Fibroblast of upper back skin (primary cell): ENCODE data around the gene SMCHD1.
"Not testable (repeated sequence)": the region's sequence is repeated elsewhere in the genome, so short reads cannot be mapped to it uniquely, and the experiment has no call there.

Experiments used
- DNase-seq: peaks from one replicate; pipeline ENCODE4 v3.0.0-alpha.2; 2013

The SMCHD1 gene

DNA sequence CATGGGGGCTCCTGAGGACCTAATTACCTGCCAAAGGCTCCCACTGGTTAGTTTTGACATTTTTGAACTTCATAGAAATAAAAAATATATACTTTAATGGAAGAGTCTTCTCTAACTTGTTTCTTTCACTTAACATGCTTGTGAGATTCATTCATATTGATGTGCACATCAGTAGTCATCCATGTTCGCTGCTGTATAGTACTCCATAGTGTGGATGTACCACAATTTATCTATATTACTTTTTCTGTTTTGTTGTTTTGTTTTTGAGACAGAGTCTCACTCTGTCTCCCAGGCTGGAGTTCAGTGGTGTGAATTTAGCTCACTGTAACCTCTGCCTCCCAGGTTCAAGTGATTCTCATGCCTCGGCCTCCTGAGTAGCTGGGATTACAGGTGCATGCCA lies 168.4 kb downstream of the SMCHD1 start:
- DNase-seq = no peak

DNA sequence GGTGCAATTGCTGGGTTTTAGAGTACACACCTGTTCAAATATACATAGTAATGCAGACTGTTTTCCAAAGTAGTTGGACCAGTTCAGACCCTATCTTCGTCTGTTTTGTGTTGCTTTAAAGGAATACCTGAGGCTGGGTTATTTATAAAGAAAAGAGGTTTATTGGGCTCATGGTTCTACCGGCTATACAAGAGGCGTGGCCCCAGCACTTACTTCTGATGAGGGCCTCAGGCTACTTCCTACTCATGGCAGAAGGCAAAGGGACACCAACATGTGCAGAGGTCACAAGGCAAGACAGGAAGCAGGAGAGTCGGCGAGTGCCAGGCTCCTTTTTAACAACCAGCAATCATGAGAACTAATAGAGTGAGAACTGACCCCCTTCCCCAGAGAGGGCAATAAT lies 169.3 kb downstream of the SMCHD1 start:
- no peak for DNase-seq

DNA sequence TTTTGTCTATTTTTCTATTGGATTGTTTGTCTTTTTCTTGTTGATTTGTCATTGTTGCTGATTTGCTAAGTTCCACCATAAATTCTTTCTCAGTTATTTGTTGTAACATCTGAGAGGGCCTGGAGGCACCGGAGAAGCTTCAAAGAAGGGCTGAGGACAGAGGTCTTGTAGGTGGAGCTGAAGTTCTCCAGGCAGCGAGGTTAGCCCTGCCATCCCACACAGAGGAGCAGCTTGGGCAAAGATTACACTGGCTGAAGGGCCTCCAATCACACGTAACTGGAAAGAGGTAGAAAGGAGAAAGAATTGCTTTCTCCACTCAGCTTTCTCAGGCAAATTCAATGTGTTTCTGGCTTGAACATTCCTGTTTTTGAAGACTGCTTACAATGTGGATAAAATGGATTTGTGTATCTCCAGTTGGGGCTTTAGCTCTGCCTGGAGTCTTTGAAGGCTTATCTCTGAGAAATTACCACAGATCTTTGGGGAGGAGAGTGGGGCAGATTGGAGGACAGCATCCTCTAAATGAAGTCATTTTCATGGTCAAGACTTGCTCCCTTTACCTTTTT lies 170.2 kb downstream of the SMCHD1 start:
- no peak for DNase-seq

DNA sequence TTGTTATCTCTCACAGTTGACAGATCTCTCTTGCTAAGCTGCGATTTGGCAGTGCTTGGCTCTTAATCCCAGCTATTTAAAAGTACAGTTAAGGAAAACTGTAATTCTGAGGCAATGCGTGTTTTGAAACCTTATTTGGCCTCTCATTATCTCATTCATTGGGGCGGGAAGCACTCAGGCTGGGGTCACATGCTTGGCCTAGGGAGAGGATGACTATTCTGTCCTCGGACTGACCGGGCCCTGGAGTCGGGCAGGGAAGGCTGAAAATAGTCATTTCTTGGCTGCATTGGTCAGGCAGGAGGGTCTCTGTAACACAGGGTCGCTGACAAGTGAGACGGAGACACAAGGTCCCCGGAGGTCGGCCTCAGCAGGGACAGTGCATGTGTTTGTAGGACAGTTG lies 171.1 kb downstream of the SMCHD1 start:
- no peak for DNase-seq

- no peak for DNase-seq
Observed at GRCh38 chr18:2827061-2827460, 171.5 kb downstream of the SMCHD1 start.

DNA sequence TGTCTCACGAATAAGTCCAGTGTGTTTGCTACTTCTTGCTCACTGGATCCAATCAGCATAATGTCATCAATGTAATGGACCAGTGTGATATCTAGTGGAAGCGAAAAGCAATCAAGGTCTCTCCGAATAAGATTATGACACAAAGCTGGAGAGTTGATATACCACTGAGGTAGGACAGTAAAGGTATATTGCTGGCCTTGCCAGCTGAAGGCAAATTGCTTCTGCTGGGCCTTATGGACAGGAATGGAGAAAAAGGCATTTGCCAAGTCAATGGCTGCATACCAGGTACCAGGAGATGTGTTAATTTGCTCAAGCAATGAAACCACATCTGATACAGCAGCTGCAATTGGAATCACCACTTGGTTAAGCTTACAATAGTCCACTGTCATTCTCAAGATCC lies 180.6 kb downstream of the SMCHD1 start:
- DNase-seq = not testable (repeated sequence)

- not testable (repeated sequence) for DNase-seq
Observed at GRCh38 chr18:2837290-2837689, 181.8 kb downstream of the SMCHD1 start.

DNA sequence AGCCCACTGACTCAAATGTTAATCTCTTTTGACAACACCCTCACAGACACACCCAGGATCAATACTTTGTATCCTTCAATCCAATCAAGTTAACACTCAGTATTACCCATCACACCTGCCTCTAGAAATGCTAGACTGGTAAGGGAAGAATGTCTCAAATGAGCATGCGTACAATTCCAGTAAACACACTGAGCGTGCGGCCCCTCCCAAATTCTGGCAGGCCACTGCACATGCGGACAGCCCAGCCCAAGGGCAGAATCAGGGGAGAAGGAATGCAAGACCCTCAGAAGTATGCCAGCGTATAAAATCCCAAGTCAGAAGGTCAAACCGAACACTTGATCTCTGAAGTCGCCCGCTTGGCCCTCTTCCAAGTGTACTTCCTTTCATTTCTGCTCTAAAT lies 183.7 kb downstream of the SMCHD1 start:
- DNase-seq = no peak

- peak; percentile 26 for DNase-seq
Observed at GRCh38 chr18:2840521-2840920, 185.0 kb downstream of the SMCHD1 start.

GRCh38 chr18:2843146-2843545 lies 187.6 kb downstream of the SMCHD1 start:
- no peak for DNase-seq

DNA sequence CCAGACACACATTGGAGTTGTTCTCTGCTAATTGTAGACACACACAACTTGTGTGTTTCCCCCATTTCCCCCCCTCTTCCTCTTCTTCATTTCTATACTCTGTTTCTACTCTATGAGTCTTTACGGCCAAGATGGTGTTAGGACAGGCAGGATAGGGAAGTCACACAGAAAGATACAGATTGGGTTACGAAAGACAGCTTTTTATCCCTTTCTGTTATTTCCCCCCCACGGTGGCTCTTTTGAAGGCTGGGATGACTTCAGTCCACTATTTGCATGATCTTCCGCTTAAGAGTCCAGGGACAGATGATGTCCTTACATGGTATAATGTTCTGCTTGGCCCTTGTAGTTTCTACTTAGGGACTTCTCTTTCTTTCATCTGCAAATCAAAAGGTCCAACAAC lies 189.6 kb downstream of the SMCHD1 start:
- no peak for DNase-seq

- peak; percentile 72 for DNase-seq
Observed at GRCh38 chr18:2846636-2847316, 191.2 kb downstream of the SMCHD1 start, which contains the start of gene EMILIN2. TSS of gene EMILIN2 (plus strand) at chr18:2847006. CDS start at chr18:2847189, 183 bp downstream.

GRCh38 chr18:2847317-2848246 lies 192.1 kb downstream of the SMCHD1 start:
- DNase-seq = peak; percentile 22

- no peak for DNase-seq
Observed at GRCh38 chr18:2848247-2849246, 193.0 kb downstream of the SMCHD1 start.

GRCh38 chr18:2850816-2851215 lies 195.3 kb downstream of the SMCHD1 start:
- no peak for DNase-seq

GRCh38 chr18:2851771-2852170 lies 196.2 kb downstream of the SMCHD1 start:
- DNase-seq = no peak

DNA sequence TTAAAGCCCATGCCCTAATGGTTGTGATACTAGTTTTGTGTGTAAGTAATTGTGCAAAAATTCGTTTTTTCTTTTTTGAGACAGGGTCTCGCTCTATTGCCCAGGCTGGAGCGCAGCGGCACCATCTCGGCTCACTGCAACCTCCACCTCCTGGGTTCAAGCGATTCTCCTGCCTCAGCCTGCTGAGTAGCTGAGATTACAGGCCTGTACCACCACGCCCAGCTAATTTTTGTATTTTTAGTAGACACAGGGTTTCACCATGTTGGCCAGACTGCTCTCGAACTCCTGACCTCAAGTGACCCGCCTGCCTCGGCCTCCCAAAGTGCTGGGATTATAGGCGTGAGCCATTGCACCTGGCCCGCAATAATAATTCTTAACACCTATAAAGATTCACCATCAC lies 196.9 kb downstream of the SMCHD1 start:
- DNase-seq = not testable (repeated sequence)

- no peak for DNase-seq
Observed at GRCh38 chr18:2853173-2853925, 197.8 kb downstream of the SMCHD1 start.

GRCh38 chr18:2853926-2854664 lies 198.6 kb downstream of the SMCHD1 start:
- no peak for DNase-seq
